PFSK-1 (cell line): ENCODE measurements around the gene IGFBP2.

ENCODE experiments used
- FOXP2 ChIP-seq: optimal IDR thresholded peaks from 2 replicates; pipeline ENCODE3; 2011; ENCODE audit warnings: borderline replicate concordance, control low read depth, inconsistent platforms; ENCODE audit not compliant: insufficient read depth; ENCODE audit errors: extremely low read length, extremely low read depth
- POLR2AphosphoS5 ChIP-seq: IDR thresholded peaks from 2 replicates; pipeline ENCODE4 v1.6.1; 2012; ENCODE audit warnings: low read depth, mild to moderate bottlenecking, control low read depth, low read length, moderate library complexity
- SIN3A ChIP-seq: IDR thresholded peaks from 2 replicates; pipeline ENCODE4 v1.6.1; 2012; ENCODE audit warnings: mild to moderate bottlenecking, low read length, moderate library complexity, borderline replicate concordance; ENCODE audit not compliant: insufficient read depth
- TAF1 ChIP-seq: IDR thresholded peaks from 2 replicates; pipeline ENCODE4 v1.6.1; 2012; ENCODE audit warnings: low read length, control low read depth, borderline replicate concordance; ENCODE audit not compliant: insufficient read depth
- TF ChIP-seq, protein P1 (sequence below), 2 experiments: IDR thresholded peaks; 2 replicates each; pipeline versions ENCODE4 v1.6.1 to v1.8.0; 2011 to 2012; ENCODE audit warnings: low read depth in 2 of 2, low read length in 2 of 2, control low read depth in 1 of 2, inconsistent platforms in 1 of 2, mild to moderate bottlenecking in 1 of 2, moderate library complexity in 1 of 2; ENCODE audit not compliant: insufficient read depth in 1 of 2

IGFBP2 gene

DNA sequence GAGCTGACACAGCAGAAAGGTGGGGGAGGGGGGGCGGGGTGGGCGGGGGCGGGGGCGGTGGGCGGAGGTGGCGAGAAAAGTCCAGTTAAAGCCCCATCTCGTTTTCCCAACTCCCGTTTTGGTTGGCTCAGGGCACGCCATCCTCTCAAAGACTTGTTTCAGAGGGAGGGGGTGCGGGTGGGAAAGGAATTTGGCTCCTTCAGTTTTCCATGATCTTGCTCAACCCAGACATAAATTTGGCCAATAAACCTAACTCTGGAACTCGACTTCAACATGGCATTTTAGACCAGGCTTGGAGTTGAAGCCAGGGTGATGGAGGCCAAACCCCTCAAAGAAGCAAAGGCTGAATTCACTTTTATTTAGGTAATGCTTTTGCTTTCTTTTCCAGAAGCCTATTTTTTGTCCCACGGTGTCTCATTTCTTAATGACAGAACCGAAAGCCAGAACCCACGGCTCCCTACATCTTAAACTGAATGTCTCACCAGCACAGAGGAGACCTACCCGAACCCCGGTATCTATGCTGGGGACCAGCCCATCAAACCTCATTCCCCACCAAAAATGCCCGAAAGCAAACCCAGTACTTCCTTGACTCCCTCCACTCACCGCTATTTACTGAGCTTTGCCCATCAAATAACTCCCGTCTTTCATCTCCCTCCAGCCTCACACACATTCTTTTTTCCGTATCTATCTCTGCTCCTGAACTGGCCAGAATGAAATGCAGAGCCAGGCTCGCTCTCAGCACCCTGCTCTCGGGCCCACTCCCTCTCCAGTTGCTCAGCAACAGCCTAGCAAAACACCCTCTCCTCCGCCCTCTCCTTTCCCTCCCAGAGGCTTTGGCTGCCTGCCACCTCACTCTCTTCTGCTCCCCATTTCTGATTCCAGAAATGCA is 57.9 kb downstream of the IGFBP2 start:
- TF ChIP-seq, protein P1, sequence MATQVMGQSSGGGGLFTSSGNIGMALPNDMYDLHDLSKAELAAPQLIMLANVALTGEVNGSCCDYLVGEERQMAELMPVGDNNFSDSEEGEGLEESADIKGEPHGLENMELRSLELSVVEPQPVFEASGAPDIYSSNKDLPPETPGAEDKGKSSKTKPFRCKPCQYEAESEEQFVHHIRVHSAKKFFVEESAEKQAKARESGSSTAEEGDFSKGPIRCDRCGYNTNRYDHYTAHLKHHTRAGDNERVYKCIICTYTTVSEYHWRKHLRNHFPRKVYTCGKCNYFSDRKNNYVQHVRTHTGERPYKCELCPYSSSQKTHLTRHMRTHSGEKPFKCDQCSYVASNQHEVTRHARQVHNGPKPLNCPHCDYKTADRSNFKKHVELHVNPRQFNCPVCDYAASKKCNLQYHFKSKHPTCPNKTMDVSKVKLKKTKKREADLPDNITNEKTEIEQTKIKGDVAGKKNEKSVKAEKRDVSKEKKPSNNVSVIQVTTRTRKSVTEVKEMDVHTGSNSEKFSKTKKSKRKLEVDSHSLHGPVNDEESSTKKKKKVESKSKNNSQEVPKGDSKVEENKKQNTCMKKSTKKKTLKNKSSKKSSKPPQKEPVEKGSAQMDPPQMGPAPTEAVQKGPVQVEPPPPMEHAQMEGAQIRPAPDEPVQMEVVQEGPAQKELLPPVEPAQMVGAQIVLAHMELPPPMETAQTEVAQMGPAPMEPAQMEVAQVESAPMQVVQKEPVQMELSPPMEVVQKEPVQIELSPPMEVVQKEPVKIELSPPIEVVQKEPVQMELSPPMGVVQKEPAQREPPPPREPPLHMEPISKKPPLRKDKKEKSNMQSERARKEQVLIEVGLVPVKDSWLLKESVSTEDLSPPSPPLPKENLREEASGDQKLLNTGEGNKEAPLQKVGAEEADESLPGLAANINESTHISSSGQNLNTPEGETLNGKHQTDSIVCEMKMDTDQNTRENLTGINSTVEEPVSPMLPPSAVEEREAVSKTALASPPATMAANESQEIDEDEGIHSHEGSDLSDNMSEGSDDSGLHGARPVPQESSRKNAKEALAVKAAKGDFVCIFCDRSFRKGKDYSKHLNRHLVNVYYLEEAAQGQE (IDR thresholded peaks at IDR 0.05; ENCODE audit: insufficient read depth in 1 of 2, low read depth in 2 of 2, low read length in 2 of 2) = no peak
- TF ChIP-seq TAF1 = no peak
- no peak for TF ChIP-seq SIN3A
- TF ChIP-seq FOXP2 = no peak
- TF ChIP-seq POLR2AphosphoS5 = no peak

DNA sequence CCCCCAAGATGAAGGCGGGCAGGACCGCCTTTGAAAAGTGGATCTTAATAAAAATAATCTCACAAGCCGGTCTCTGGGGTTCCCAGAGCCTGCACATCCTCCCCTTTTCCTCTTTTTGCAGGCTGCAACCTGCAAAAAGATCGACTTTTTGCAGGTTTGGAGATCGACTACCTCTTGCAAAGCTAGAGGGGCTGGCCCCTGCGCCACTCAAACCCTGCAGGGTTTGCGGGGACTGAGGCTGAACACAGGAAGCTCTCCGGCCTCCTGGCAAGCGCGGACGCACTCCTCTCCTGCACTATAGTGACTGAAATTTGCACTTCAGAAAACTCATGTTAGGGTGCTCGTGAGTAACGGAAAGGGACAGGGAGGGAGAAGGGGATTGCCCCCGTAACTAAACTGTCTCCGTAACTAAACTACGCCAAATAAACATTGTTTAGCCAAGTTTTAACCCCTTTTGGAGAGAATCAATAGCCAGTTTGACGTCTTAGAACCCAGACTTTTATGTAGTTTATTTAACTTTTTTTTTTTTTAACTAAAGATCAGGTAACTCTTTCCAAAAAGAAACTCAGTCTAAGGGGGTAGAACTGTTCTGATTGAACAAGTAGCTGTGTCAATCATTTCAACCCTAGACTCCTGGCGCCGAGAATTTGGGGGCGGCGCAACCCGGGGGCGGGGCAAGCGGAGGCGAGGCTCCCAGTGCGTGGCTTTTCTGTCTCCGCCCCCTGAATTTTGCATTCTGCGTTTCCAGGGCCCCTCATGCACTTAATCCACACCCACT is 59.6 kb downstream of the IGFBP2 start:
- TF ChIP-seq SIN3A = no peak

- TF ChIP-seq SIN3A (no peak), FOXP2 (no peak), POLR2AphosphoS5 (no peak), TAF1 (no peak)
- TF ChIP-seq, protein P1 (IDR thresholded peaks at IDR 0.05; ENCODE audit: insufficient read depth in 1 of 2, low read depth in 2 of 2, low read length in 2 of 2) = no peak
Observed at GRCh38 chr2:216693414-216694080, 60.3 kb downstream of the IGFBP2 start.

- no peak for TF ChIP-seq POLR2AphosphoS5
Observed at GRCh38 chr2:216694082-216694825, 61.0 kb downstream of the IGFBP2 start.

GRCh38 chr2:216694826-216695217 is 61.6 kb downstream of the IGFBP2 start:
- no peak for TF ChIP-seq FOXP2
- no peak for TF ChIP-seq SIN3A
- TF ChIP-seq, protein P1 (IDR thresholded peaks at IDR 0.05; ENCODE audit: insufficient read depth in 1 of 2, low read depth in 2 of 2, low read length in 2 of 2) = no peak
- TF ChIP-seq POLR2AphosphoS5 = no peak
- no peak for TF ChIP-seq TAF1
